ENCODE results near the gene RTKN. TPM values are rescaled to one million over a fixed set of nuclear protein-coding genes. Genes with fewer than 3 reads are reported as not detected.

The RTKN gene
- total RNA-seq, 1 experiment from 2014 or later = 94.0 TPM

DNA sequence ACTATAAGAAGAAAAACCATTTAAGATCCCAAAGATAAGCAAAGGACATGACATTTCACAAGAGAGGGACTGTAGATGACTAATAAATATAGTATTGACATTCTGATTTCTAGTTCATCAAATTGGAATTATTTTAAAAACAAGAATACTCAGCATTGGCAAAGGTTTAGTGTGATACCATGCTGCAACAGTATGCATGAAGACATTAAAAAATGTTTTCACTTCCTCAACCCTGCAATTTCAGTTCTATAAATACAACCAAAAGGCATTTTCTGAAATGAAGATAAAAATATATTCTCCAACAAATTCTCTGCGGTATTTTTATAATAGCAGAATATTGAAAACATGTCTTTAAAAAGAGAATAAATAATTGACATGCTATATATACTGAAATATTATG lies 22.4 kb downstream of the RTKN start:
- POLR2A ChIA-PET = interaction anchor here (0.6 kb wide), 1 partner anchor 66 kb away, joined by 3 read pairs; no protein-coding TSS in a partner anchor

More for the DNA sequence above, 22.4 kb downstream of the RTKN start:
- Histone ChIP-seq H3K36me3 (ENCODE audit: control insufficient read depth in 1 of 2, insufficient read depth in 2 of 2, low read length in 2 of 2) (no peaks in the 10 kb centered on the region), H3K4me1 (ENCODE audit: control insufficient read depth in 1 of 2, insufficient read depth in 2 of 2, low read length in 2 of 2) (peaks cover 0 to 23% of the 10 kb centered on the region in 2 experiments; a peak in 3 of 4 replicates), H3K27ac (ENCODE audit: low read depth, low read length) (no peak overlapping the region), H4K20me1 (ENCODE audit: insufficient read depth) (no peaks in the 10 kb centered on the region), H3K79me2 (ENCODE audit: insufficient read depth, low read length) (no peaks in the 10 kb centered on the region), H3K4me2 (ENCODE audit: low read length) (no peak overlapping the region), H3K9ac (ENCODE audit: low read length) (no peak overlapping the region), H2AFZ (ENCODE audit: low read depth, low read length, poor library complexity, severe bottlenecking) (no peak overlapping the region), H3K4me3 (replicated peaks in 1 of 2; ENCODE audit: low read depth in 1 of 2, low read length in 2 of 2) (no peak overlapping the region), H3K27me3 (ENCODE audit: insufficient read depth, low read length) (no peaks in the 10 kb centered on the region), H3K9me3 (ENCODE audit: control insufficient read depth in 1 of 2, insufficient read depth in 1 of 2, low read depth in 1 of 2, low read length in 2 of 2) (no peaks in the 10 kb centered on the region), H3K9me2 (ENCODE audit: insufficient read depth) (no peaks in the 10 kb centered on the region)
- intact Hi-C loops (cut with micrococcal nuclease) = no loop called here
- BruUV-seq (replicated peaks) = no TSS peak
- ChIA-PET RAD21 (ENCODE audit: low non-redundant PET in 1 of 2, low total read pairs in 2 of 2, uncharacterized antibody in 2 of 2, unreplicated experiment in 2 of 2) (no interaction called here), CTCF (no interaction called here)
- no peak for TF ChIP-seq EZH2phosphoT487 (IDR thresholded peaks at IDR 0.05; ENCODE audit: borderline replicate concordance)
- TF ChIP-seq ZNF274 (IDR thresholded peaks at IDR 0.05; ENCODE audit: low read depth, low read length) = no peak
- no peak for TF ChIP-seq EGR1 (IDR thresholded peaks at IDR 0.05; ENCODE audit: low read depth)
- TF ChIP-seq CBX3 (IDR thresholded peaks at IDR 0.05; ENCODE audit: low read depth) = no peak
- TF ChIP-seq YY1 (IDR thresholded peaks at IDR 0.05; ENCODE audit: extremely low read depth, insufficient replicate concordance, low read depth, low read length) = no peak
- TF ChIP-seq FOSL1 (IDR thresholded peaks at IDR 0.05; ENCODE audit: low read depth) = no peak
- TF ChIP-seq, protein P1, sequence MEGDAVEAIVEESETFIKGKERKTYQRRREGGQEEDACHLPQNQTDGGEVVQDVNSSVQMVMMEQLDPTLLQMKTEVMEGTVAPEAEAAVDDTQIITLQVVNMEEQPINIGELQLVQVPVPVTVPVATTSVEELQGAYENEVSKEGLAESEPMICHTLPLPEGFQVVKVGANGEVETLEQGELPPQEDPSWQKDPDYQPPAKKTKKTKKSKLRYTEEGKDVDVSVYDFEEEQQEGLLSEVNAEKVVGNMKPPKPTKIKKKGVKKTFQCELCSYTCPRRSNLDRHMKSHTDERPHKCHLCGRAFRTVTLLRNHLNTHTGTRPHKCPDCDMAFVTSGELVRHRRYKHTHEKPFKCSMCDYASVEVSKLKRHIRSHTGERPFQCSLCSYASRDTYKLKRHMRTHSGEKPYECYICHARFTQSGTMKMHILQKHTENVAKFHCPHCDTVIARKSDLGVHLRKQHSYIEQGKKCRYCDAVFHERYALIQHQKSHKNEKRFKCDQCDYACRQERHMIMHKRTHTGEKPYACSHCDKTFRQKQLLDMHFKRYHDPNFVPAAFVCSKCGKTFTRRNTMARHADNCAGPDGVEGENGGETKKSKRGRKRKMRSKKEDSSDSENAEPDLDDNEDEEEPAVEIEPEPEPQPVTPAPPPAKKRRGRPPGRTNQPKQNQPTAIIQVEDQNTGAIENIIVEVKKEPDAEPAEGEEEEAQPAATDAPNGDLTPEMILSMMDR (IDR thresholded peaks at IDR 0.05 in 2 of 3, conservative IDR thresholded peaks at IDR 0.05 in 1 of 3; ENCODE audit: borderline replicate concordance in 1 of 3, insufficient read depth in 1 of 3, low read depth in 2 of 3, low read length in 2 of 3) = no peak
- no peak for TF ChIP-seq ZFX (IDR thresholded peaks at IDR 0.05)
- TF ChIP-seq, protein P2, sequence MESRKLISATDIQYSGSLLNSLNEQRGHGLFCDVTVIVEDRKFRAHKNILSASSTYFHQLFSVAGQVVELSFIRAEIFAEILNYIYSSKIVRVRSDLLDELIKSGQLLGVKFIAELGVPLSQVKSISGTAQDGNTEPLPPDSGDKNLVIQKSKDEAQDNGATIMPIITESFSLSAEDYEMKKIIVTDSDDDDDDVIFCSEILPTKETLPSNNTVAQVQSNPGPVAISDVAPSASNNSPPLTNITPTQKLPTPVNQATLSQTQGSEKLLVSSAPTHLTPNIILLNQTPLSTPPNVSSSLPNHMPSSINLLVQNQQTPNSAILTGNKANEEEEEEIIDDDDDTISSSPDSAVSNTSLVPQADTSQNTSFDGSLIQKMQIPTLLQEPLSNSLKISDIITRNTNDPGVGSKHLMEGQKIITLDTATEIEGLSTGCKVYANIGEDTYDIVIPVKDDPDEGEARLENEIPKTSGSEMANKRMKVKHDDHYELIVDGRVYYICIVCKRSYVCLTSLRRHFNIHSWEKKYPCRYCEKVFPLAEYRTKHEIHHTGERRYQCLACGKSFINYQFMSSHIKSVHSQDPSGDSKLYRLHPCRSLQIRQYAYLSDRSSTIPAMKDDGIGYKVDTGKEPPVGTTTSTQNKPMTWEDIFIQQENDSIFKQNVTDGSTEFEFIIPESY (IDR thresholded peaks at IDR 0.05; ENCODE audit: extremely low read depth, insufficient replicate concordance, low read length) = no peak
- no peak for ATAC-seq
- DNase-seq (ENCODE audit: low read depth, low spot score) = no peak
